ELF-1 (cell line): ENCODE measurements around the gene KIAA1614.

Experiments used
- DNase-seq: peaks from one replicate; pipeline ENCODE4 v3.0.0-alpha.2; 2016; ENCODE audit warnings: low read depth, low spot score

KIAA1614 gene

GRCh38 chr1:180907313-180908055, 5.2 kb upstream of the KIAA1614 start:
- no peak for DNase-seq

GRCh38 chr1:180908074-180908765, 4.5 kb upstream of the KIAA1614 start:
- no peak for DNase-seq

DNA sequence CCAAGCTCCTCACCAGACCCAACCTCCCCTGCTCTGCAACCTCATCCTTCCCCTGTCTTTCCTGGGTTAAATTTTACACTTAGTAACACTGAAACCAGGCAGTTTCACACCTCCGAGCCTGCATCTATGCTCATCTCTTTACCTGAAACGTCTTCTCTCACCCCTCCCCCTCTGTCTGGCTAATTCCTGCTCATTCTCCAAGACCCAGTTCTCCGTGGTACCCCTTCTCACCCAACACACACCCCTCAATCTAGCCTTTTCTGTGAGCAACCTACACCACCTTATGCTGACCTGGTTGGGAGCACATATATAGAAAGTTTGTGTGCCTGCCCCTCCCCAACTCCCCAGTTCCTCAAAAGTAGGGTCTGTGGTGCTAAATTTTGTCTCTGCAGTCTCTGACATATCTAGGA, 3.7 kb upstream of the KIAA1614 start:
- no peak for DNase-seq

DNA sequence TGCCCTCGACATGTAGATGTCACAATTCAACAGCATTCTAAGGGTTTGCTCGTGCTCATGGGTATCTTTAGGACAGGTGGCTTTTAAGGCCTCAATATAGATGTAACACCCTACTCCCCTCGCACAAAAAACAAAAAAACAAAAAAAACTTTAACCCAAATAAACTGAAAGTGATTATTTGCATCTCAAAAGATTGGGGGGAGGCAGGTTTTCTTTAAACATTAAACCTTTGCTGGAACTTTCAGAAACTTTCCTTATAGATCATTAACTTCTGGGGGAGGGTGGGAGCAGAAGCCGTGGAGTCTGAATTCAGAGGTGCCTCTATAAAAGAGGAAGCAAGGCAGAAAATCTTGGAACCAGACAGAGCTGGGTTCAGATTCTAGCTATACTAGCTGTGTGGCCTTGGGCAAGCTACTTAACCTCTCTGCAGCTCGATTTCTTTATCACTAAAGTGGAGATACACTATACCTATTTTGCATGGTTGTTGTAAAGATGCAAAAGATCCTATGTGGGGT, 3.2 kb upstream of the KIAA1614 start:
- no peak for DNase-seq

GRCh38 chr1:180911640-180912191, 981 bp upstream of the KIAA1614 start:
- DNase-seq = no peak

DNA sequence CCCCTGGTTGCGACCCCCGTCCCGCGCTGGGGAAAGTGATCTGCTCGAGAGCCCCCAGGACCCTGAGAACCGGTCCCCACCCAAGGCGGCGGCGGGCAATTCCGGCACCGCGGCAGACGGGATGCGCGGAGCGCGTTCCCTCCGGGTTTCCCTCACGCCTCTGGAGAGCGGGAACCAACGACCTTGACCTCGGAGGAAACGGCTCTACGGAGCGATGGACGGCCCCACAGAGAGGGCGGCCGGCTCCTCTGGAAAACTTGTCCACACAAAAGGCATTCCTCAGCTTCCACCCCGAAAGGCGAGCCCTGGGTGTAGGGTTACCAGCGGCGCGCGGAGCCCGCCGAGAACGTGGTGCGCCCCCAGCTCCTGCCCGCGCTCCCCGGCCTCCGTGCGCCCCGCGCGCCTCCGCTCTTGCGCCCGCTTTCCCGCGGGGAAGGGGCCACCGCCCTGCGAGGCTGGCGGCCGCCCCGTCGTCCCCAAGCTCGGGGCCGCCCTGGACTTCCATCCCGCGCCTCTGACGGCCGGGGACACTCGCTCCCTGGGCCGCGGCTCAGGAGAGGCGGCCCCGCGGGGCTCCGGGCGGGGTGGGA, 391 bp upstream of the KIAA1614 start:
- no peak for DNase-seq

GRCh38 chr1:180915426-180915965, 2.8 kb downstream of the KIAA1614 start:
- no peak for DNase-seq

DNA sequence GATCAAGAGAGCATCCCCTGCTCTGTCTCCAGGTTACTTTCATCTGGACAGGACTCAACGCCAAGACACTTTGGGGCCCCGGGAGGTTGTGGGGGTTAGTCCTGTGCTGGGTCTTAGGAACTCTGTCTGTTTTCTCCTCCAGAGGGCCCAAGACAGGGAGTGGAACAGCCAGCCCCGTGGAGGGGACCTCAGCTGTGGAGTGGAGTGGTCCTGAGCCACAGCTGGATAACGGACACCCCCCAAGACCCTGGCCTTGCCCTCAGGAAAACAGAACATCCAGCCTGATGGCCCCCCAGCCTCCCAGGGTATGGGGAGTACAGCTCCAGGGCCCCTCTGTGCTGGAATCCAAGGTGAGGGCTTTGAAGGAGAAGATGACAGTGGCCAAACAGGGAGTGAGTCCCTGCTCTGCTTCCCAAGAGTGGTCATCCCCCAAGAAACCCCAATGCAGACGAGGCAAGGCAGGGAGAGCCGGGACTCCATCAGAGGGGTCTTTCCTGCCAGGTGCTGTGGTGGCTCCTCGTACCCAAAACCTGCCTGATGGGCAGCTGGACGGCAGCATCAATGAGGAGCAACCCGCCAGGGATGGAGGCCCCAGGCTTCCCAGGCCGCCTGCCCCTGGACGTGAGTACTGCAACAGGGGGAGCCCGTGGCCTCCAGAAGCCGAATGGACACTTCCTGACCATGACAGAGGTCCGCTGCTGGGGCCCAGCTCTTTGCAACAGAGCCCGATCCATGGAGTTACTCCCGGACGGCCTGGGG, 3.5 kb downstream of the KIAA1614 start:
- no peak for DNase-seq

GRCh38 chr1:180916771-180917170, 4.1 kb downstream of the KIAA1614 start:
- no peak for DNase-seq

- peak; percentile 77 for DNase-seq
Observed at GRCh38 chr1:180917306-180918065, 4.8 kb downstream of the KIAA1614 start.

- DNase-seq = no peak
Observed at GRCh38 chr1:180918519-180918918, 5.8 kb downstream of the KIAA1614 start.

DNA sequence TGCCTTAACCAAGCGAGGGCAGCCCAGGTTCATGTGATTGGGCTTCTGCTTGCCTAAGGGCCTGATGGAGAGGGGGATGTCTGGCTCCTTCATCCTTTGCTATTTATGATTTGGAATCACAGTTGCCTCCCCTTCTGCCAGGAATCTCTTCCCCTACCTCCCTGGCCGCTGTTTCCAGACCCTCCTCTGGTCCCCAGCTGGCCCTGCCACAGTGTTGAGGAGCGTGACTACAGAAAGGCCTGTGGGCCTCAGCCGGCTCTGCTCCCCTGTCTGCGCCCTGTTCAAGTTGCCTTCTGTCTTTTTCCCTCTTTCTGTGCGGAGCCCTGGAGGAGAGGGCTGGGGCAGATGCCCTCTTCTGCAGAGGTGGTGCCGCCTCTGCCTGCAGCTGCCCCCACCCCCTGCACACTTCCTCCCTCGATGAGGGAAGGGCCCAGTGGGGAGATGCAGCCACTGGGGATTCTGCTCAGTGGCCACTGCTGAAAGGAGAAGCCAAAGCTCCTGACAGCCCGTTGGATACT, 6.5 kb downstream of the KIAA1614 start:
- no peak for DNase-seq

DNA sequence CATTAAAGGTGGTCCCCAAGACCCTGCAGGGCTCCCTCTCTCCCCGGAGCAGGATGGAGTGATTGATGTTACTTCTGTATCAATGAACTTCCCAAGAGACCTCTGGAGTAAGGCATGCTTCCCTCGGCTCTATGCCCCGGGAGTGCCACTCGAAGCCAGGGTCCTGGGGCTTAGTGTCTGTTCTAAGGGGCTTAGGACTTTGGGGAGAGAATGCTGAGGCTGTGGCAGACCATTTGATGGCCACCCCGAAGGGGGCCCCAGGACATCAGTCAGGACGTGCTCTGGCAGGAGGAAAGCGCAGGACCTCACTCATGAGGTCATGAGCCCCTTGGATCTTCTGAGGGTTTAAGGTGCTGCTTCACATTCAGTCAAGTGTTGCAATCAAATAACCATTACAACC, 7.5 kb downstream of the KIAA1614 start:
- no peak for DNase-seq

DNA sequence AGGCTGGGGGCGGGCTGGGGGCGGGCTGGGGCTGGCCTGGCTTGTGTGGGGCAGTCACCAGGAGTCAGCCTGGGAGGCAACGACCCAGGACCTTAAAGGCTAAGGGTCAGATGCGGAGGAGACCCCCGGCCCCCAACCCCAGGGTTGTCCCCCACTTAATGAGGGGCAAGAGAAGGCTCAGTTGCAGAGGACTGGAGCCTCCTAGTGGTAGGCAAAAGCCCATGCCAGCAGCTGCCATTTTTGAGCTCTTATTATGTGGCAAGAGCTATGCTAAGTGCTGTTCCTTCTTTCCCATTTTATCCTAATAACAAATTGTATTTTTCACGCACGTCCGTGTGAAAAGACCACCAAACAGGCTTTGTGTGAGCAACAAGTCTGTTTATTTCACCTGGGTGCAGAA, 8.0 kb downstream of the KIAA1614 start:
- DNase-seq = no peak

DNA sequence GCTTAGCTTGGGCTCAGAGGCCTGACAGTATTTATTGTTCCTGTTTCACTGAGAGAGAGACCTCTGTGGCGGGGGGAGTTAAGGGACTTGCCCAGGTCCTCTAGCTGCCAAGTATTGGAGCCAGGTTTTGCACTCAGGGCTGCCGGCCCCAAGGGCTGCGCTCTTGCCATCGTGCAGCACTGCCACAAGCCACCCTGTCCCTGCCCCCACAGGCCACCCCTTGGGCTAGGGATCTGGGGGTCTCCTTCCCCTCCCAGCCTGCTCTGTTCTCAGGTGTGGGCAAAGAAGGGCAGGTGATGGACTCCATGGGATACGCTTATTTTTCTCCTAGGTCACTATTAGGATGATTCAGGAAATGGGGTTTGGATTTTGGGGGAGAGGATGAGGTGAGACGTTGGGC, 8.7 kb downstream of the KIAA1614 start:
- DNase-seq = no peak

GRCh38 chr1:180921891-180922630, 9.4 kb downstream of the KIAA1614 start:
- DNase-seq = peak; percentile 61

GRCh38 chr1:180922631-180923015, 9.9 kb downstream of the KIAA1614 start:
- DNase-seq = no peak

GRCh38 chr1:180923021-180923841, 10.5 kb downstream of the KIAA1614 start:
- DNase-seq = peak; percentile 98

- no peak for DNase-seq
Observed at GRCh38 chr1:180923887-180924286, 11.2 kb downstream of the KIAA1614 start.
